ENCODE results near the gene FGFR2.

FGFR2 gene

GRCh38 chr10:121442086-121442935 lies 155.9 kb downstream of the FGFR2 start:
- 81 to 86% methylated on average over 5 of the region's 5 CpGs for WGBS, 2 experiments
- H3K4me3 ChIP-seq (ENCODE audit: insufficient read depth, low read depth, low read length), result no peak overlapping the region
- H3K27me3 ChIP-seq (ENCODE audit: control insufficient read depth, insufficient read depth, low read length, poor library complexity, severe bottlenecking), result no peaks in the 10 kb centered on the region
- H3K36me3 ChIP-seq (ENCODE audit: control insufficient read depth, insufficient read depth, low read length), result no peaks in the 10 kb centered on the region
- H3K27ac ChIP-seq (ENCODE audit: insufficient read depth, low read depth, low read length, poor library complexity, severe bottlenecking), result no peak overlapping the region
- H3K4me1 ChIP-seq (ENCODE audit: control insufficient read depth, insufficient read depth, low read length), result peaks cover 19% of the 10 kb centered on the region
- H3K9me3 ChIP-seq (ENCODE audit: control insufficient read depth, low read length), result no peaks in the 10 kb centered on the region

GRCh38 chr10:121440461-121440860 lies 157.8 kb downstream of the FGFR2 start:
- WGBS, 2 experiments, result 94 to 96% methylated on average over 2 of the region's 2 CpGs
- Histone ChIP-seq H3K36me3 (ENCODE audit: control insufficient read depth, insufficient read depth, low read length) (no peaks in the 10 kb centered on the region), H3K4me1 (ENCODE audit: control insufficient read depth, insufficient read depth, low read length) (peaks cover 35% of the 10 kb centered on the region), H3K4me3 (ENCODE audit: insufficient read depth, low read depth, low read length) (no peak overlapping the region), H3K27ac (ENCODE audit: insufficient read depth, low read depth, low read length, poor library complexity, severe bottlenecking) (no peak overlapping the region), H3K27me3 (ENCODE audit: control insufficient read depth, insufficient read depth, low read length, poor library complexity, severe bottlenecking) (no peaks in the 10 kb centered on the region), H3K9me3 (ENCODE audit: control insufficient read depth, low read length) (no peaks in the 10 kb centered on the region)

GRCh38 chr10:121438333-121438732 lies 159.9 kb downstream of the FGFR2 start:
- Histone ChIP-seq H3K4me3 (ENCODE audit: insufficient read depth, low read depth, low read length) (no peak overlapping the region), H3K27ac (ENCODE audit: insufficient read depth, low read depth, low read length, poor library complexity, severe bottlenecking) (no peak overlapping the region), H3K4me1 (ENCODE audit: control insufficient read depth, insufficient read depth, low read length) (peaks cover 50% of the 10 kb centered on the region), H3K36me3 (ENCODE audit: control insufficient read depth, insufficient read depth, low read length) (no peaks in the 10 kb centered on the region), H3K9me3 (ENCODE audit: control insufficient read depth, low read length) (no peaks in the 10 kb centered on the region), H3K27me3 (ENCODE audit: control insufficient read depth, insufficient read depth, low read length, poor library complexity, severe bottlenecking) (no peaks in the 10 kb centered on the region)
- 87 to 94% methylated on average over 2 of the region's 2 CpGs for WGBS, 2 experiments

- no peak overlapping the region for H3K4me3 ChIP-seq (ENCODE audit: insufficient read depth, low read depth, low read length)
- H3K4me1 ChIP-seq (ENCODE audit: control insufficient read depth, insufficient read depth, low read length), result peaks cover 50% of the 10 kb centered on the region
- no peaks in the 10 kb centered on the region for H3K9me3 ChIP-seq (ENCODE audit: control insufficient read depth, low read length)
- peak overlapping the region; percentile 65 for H3K27ac ChIP-seq (ENCODE audit: insufficient read depth, low read depth, low read length, poor library complexity, severe bottlenecking)
- H3K36me3 ChIP-seq (ENCODE audit: control insufficient read depth, insufficient read depth, low read length), result no peaks in the 10 kb centered on the region
- WGBS, 2 experiments, result 51 to 56% methylated on average over 4 of the region's 4 CpGs
- H3K27me3 ChIP-seq (ENCODE audit: control insufficient read depth, insufficient read depth, low read length, poor library complexity, severe bottlenecking), result no peaks in the 10 kb centered on the region
Observed at GRCh38 chr10:121437596-121437995, 160.6 kb downstream of the FGFR2 start.

- 40 to 45% methylated on average over 5 of the region's 5 CpGs for WGBS, 2 experiments
- no peaks in the 10 kb centered on the region for H3K36me3 ChIP-seq (ENCODE audit: control insufficient read depth, insufficient read depth, low read length)
Observed at GRCh38 chr10:121436630-121437341, 161.5 kb downstream of the FGFR2 start.

GRCh38 chr10:121436281-121436629 lies 162.0 kb downstream of the FGFR2 start:
- no peaks in the 10 kb centered on the region for H3K27me3 ChIP-seq (ENCODE audit: control insufficient read depth, insufficient read depth, low read length, poor library complexity, severe bottlenecking)
- peak overlapping the region; percentile 65 for H3K27ac ChIP-seq (ENCODE audit: insufficient read depth, low read depth, low read length, poor library complexity, severe bottlenecking)
- WGBS, 2 experiments, result 87 to 91% methylated on average over 5 of the region's 5 CpGs
- no peak overlapping the region for H3K4me3 ChIP-seq (ENCODE audit: insufficient read depth, low read depth, low read length)
- H3K36me3 ChIP-seq (ENCODE audit: control insufficient read depth, insufficient read depth, low read length), result no peaks in the 10 kb centered on the region
- no peaks in the 10 kb centered on the region for H3K9me3 ChIP-seq (ENCODE audit: control insufficient read depth, low read length)
- H3K4me1 ChIP-seq (ENCODE audit: control insufficient read depth, insufficient read depth, low read length), result peaks cover 50% of the 10 kb centered on the region

More at GRCh38 chr10:121436630-121437341, 161.5 kb downstream of the FGFR2 start:
- Histone ChIP-seq H3K27me3 (ENCODE audit: control insufficient read depth, insufficient read depth, low read length, poor library complexity, severe bottlenecking) (no peaks in the 10 kb centered on the region), H3K27ac (ENCODE audit: insufficient read depth, low read depth, low read length, poor library complexity, severe bottlenecking) (peak overlapping the region; percentile 65), H3K4me1 (ENCODE audit: control insufficient read depth, insufficient read depth, low read length) (peaks cover 50% of the 10 kb centered on the region), H3K4me3 (ENCODE audit: insufficient read depth, low read depth, low read length) (no peak overlapping the region), H3K9me3 (ENCODE audit: control insufficient read depth, low read length) (no peaks in the 10 kb centered on the region)

GRCh38 chr10:121435099-121435875 lies 163.0 kb downstream of the FGFR2 start:
- no peaks in the 10 kb centered on the region for H3K36me3 ChIP-seq (ENCODE audit: control insufficient read depth, insufficient read depth, low read length)
- H3K27ac ChIP-seq (ENCODE audit: insufficient read depth, low read depth, low read length, poor library complexity, severe bottlenecking), result no peak overlapping the region
- no peaks in the 10 kb centered on the region for H3K9me3 ChIP-seq (ENCODE audit: control insufficient read depth, low read length)
- WGBS, 2 experiments, result 72 to 78% methylated on average over 6 to 9 of the region's 9 CpGs
- no peaks in the 10 kb centered on the region for H3K27me3 ChIP-seq (ENCODE audit: control insufficient read depth, insufficient read depth, low read length, poor library complexity, severe bottlenecking)
- H3K4me1 ChIP-seq (ENCODE audit: control insufficient read depth, insufficient read depth, low read length), result peaks cover 50% of the 10 kb centered on the region
- no peak overlapping the region for H3K4me3 ChIP-seq (ENCODE audit: insufficient read depth, low read depth, low read length)

- WGBS, 2 experiments, result 87 to 88% methylated on average over 7 of the region's 7 CpGs
- Histone ChIP-seq H3K4me1 (ENCODE audit: control insufficient read depth, insufficient read depth, low read length) (peaks cover 50% of the 10 kb centered on the region), H3K27me3 (ENCODE audit: control insufficient read depth, insufficient read depth, low read length, poor library complexity, severe bottlenecking) (no peaks in the 10 kb centered on the region), H3K4me3 (ENCODE audit: insufficient read depth, low read depth, low read length) (no peak overlapping the region), H3K36me3 (ENCODE audit: control insufficient read depth, insufficient read depth, low read length) (no peaks in the 10 kb centered on the region), H3K9me3 (ENCODE audit: control insufficient read depth, low read length) (no peaks in the 10 kb centered on the region), H3K27ac (ENCODE audit: insufficient read depth, low read depth, low read length, poor library complexity, severe bottlenecking) (no peak overlapping the region)
Observed at GRCh38 chr10:121433965-121434364, 164.3 kb downstream of the FGFR2 start.

- no peaks in the 10 kb centered on the region for H3K36me3 ChIP-seq (ENCODE audit: control insufficient read depth, insufficient read depth, low read length)
- no peaks in the 10 kb centered on the region for H3K27me3 ChIP-seq (ENCODE audit: control insufficient read depth, insufficient read depth, low read length, poor library complexity, severe bottlenecking)
- WGBS, 2 experiments, result 95% methylated on average over 1 of the region's 1 CpG
- no peak overlapping the region for H3K27ac ChIP-seq (ENCODE audit: insufficient read depth, low read depth, low read length, poor library complexity, severe bottlenecking)
- no peak overlapping the region for H3K4me3 ChIP-seq (ENCODE audit: insufficient read depth, low read depth, low read length)
- peaks cover 3% of the 10 kb centered on the region for H3K4me1 ChIP-seq (ENCODE audit: control insufficient read depth, insufficient read depth, low read length)
- H3K9me3 ChIP-seq (ENCODE audit: control insufficient read depth, low read length), result no peaks in the 10 kb centered on the region
Observed at GRCh38 chr10:121428867-121429266, 169.4 kb downstream of the FGFR2 start.
